ENCODE results near the gene ARHGEF7. TPM values are rescaled to one million over a fixed set of nuclear protein-coding genes. Genes with fewer than 3 reads are reported as not detected.

Gene ARHGEF7
- total and polyA plus RNA-seq, 8 donors, result 11.6 to 126 (median 49.7) TPM

DNA sequence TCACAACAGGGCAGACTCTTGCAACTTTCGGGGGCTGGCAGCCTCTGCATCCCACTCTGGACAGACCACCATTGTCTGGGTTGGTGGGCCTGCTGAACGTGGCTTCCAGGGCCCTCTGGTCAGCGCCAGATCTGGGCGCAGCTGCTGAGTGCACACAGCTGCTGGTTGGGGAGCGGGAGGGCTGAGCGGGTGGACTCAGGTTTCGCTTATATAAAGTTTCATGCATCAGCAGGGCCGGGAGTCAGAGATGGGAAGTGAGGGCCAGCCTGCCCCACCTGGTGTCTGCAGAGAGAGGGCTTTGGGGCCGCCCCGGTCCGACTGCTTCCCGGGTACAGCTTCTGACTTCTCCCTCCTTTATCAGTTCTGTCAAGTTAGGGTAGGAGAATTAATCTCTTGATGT is 6.9 kb downstream of the ARHGEF7 start:
- Histone ChIP-seq H3K4me3 (no peak overlapping the region), H3K9me3 (no peaks in the 10 kb centered on the region), H3K27me3 (peaks cover 0 to 42% (median 0%) of the 10 kb centered on the region in 3 donors), H3K4me1 (peaks cover 0 to 4% (median 0%) of the 10 kb centered on the region in 4 donors), H3K27ac (no peak overlapping the region), H3K36me3 (no peaks in the 10 kb centered on the region)
- TF ChIP-seq POLR2AphosphoS5 (IDR thresholded peaks at IDR 0.05) (no peak), POLR2A (IDR thresholded peaks at IDR 0.05) (no peak), EP300 (IDR thresholded peaks at IDR 0.05) (no peak), CTCF (IDR thresholded peaks at IDR 0.05) (no peak)
- intact Hi-C loops (cut with DNase I; ENCODE audit: low total_unique reads), result no loop called here
- WGBS, 5 donors, result 43 to 51% (median 48%) methylated on average over 12 of the region's 12 CpGs
- peak in 1 of 2 donors; percentile 73 for DNase-seq

DNA sequence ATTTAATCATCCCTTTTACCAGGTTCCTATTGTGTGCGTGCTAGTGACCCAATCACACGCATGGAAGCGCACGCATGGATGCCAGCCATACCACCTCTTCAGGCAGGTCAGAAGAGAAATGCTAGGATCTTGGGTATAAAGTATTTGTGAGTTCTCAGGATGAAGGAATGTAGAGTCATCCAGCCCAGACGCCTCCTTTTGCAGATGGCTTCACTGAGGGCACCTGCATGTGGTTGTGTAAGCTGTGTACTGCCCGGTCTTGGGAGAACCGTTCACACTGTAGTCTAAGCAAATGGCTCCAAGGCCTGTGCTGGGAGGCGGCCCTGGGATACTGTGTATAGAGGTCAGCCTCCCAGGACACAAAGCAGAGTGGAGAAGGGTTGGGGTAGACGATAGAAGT is 7.5 kb downstream of the ARHGEF7 start:
- H3K27ac ChIP-seq, result no peak overlapping the region
- H3K36me3 ChIP-seq, result no peaks in the 10 kb centered on the region
- no peak for TF ChIP-seq CTCF (IDR thresholded peaks at IDR 0.05)
- no peak for TF ChIP-seq POLR2A (IDR thresholded peaks at IDR 0.05)
- TF ChIP-seq POLR2AphosphoS5 (IDR thresholded peaks at IDR 0.05), result no peak
- TF ChIP-seq EP300 (IDR thresholded peaks at IDR 0.05), result no peak
- H3K4me1 ChIP-seq, result peaks cover 0 to 4% (median 0%) of the 10 kb centered on the region in 4 donors
- no peak for DNase-seq
- 90 to 95% (median 91%) methylated on average over 9 of the region's 9 CpGs for WGBS, 5 donors
- no peaks in the 10 kb centered on the region for H3K9me3 ChIP-seq
- peaks cover 0 to 37% (median 0%) of the 10 kb centered on the region in 3 donors for H3K27me3 ChIP-seq
- intact Hi-C loops (cut with DNase I; ENCODE audit: low total_unique reads), result no loop called here
- H3K4me3 ChIP-seq, result no peak overlapping the region

- 65 to 88% (median 77%) methylated on average over 3 to 4 of the region's 4 CpGs for WGBS, 5 donors
- TF ChIP-seq POLR2AphosphoS5 (IDR thresholded peaks at IDR 0.05) (no peak), CTCF (IDR thresholded peaks at IDR 0.05) (no peak), EP300 (IDR thresholded peaks at IDR 0.05) (no peak)
- H3K36me3 ChIP-seq, result no peaks in the 10 kb centered on the region
- no peak overlapping the region for H3K4me3 ChIP-seq
- no peaks in the 10 kb centered on the region for H3K9me3 ChIP-seq
- peaks cover 0 to 31% (median 0%) of the 10 kb centered on the region in 3 donors for H3K27me3 ChIP-seq
- intact Hi-C loops (cut with DNase I; ENCODE audit: low total_unique reads), result no loop called here
- peaks cover 0 to 4% (median 0%) of the 10 kb centered on the region in 4 donors for H3K4me1 ChIP-seq
- no peak overlapping the region for H3K27ac ChIP-seq
- no peak for DNase-seq
Measured at GRCh38 chr13:111123221-111123620, 8.1 kb downstream of the ARHGEF7 start.

DNA sequence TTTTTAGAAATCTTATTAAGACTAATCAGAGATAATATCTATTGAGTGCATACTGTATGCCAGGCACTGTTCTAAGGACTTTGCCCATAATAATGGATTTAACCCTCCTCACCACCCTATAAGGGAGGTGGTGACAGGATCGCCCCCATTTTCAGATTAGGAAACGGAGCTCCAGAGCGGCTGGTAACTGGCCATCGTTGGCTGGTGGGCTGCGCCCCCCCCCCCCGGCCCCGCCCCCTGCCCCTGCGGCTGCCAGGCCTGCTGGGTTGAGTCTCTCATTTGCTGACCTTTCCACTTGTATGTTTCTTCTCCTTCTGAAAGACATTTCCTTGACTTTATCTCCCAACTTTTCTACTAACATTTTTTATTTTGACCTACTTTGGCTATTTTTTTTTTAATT is 8.5 kb downstream of the ARHGEF7 start:
- TF ChIP-seq EP300 (IDR thresholded peaks at IDR 0.05), result no peak
- no peak for TF ChIP-seq POLR2AphosphoS5 (IDR thresholded peaks at IDR 0.05)
- no peak for TF ChIP-seq POLR2A (IDR thresholded peaks at IDR 0.05)
- TF ChIP-seq CTCF (IDR thresholded peaks at IDR 0.05), result no peak
- intact Hi-C loops (cut with DNase I; ENCODE audit: low total_unique reads), result no loop called here
- no peak overlapping the region for H3K4me3 ChIP-seq
- H3K4me1 ChIP-seq, result peaks cover 0 to 4% (median 0%) of the 10 kb centered on the region in 4 donors
- H3K27ac ChIP-seq, result no peak overlapping the region
- peaks cover 0 to 27% (median 0%) of the 10 kb centered on the region in 3 donors for H3K27me3 ChIP-seq
- no peak for DNase-seq
- H3K9me3 ChIP-seq, result no peaks in the 10 kb centered on the region
- H3K36me3 ChIP-seq, result no peaks in the 10 kb centered on the region
- 46 to 71% (median 60%) methylated on average over 8 of the region's 8 CpGs for WGBS, 5 donors

Measured in stomach (tissue), 9 donors.